HUES64 (cell line): ENCODE measurements around the gene SHC3.

Experiments used
- H3K27ac ChIP-seq: 2 replicates; pipeline ENCODE4 v1.7.0; 2013; ENCODE audit warnings: low read depth, low read length, inconsistent platforms
- H3K27me3 ChIP-seq: 2 replicates; pipeline ENCODE4 v1.6.1; 2013; ENCODE audit warnings: mild to moderate bottlenecking, low read length; ENCODE audit not compliant: insufficient read depth
- H3K36me3 ChIP-seq: 2 replicates; pipeline ENCODE4 v1.6.1; 2013; ENCODE audit warnings: mild to moderate bottlenecking, low read length; ENCODE audit not compliant: insufficient read depth
- H3K4me1 ChIP-seq: 2 replicates; pipeline ENCODE4 v1.6.1; 2013; ENCODE audit warnings: mild to moderate bottlenecking, low read length, moderate library complexity; ENCODE audit not compliant: insufficient read depth
- H3K4me3 ChIP-seq: 2 replicates; pipeline ENCODE4 v1.5.1; 2013; ENCODE audit warnings: mild to moderate bottlenecking, low read length, moderate library complexity
- H3K9ac ChIP-seq: 2 replicates; pipeline ENCODE4 v1.6.1; 2013; ENCODE audit warnings: mild to moderate bottlenecking, low read depth, low read length
- H3K9me3 ChIP-seq: 2 replicates; pipeline ENCODE4 v1.6.1; 2013; ENCODE audit warnings: low read depth, low read length; ENCODE audit not compliant: insufficient read depth
- WGBS: fragments of 150-250, 120-280 bp; methylation state at CpG from one replicate; pipeline ENCODE4 v1.1.7; 2013; ENCODE audit warnings: missing lambda C conversion rate; 5-methylcytosine and 5-hydroxymethylcytosine counted together

Gene SHC3

GRCh38 chr9:88980740-88981203 is 197.8 kb downstream of the SHC3 start:
- Histone ChIP-seq H3K9ac (no peak overlapping the region), H3K4me3 (no peak overlapping the region), H3K27ac (no peak overlapping the region), H3K4me1 (no peaks in the 10 kb centered on the region), H3K36me3 (no peaks in the 10 kb centered on the region), H3K9me3 (peaks cover 22% of the 10 kb centered on the region), H3K27me3 (no peaks in the 10 kb centered on the region)
- 92% methylated on average over 1 of the region's 1 CpG for WGBS

- Histone ChIP-seq H3K4me1 (no peaks in the 10 kb centered on the region), H3K9ac (no peak overlapping the region), H3K36me3 (no peaks in the 10 kb centered on the region), H3K9me3 (peaks cover 22% of the 10 kb centered on the region), H3K27me3 (no peaks in the 10 kb centered on the region), H3K4me3 (no peak overlapping the region), H3K27ac (no peak overlapping the region)
- WGBS: 88% methylated on average over 2 of the region's 2 CpGs
Measured at GRCh38 chr9:88979791-88980190, 198.8 kb downstream of the SHC3 start.

DNA sequence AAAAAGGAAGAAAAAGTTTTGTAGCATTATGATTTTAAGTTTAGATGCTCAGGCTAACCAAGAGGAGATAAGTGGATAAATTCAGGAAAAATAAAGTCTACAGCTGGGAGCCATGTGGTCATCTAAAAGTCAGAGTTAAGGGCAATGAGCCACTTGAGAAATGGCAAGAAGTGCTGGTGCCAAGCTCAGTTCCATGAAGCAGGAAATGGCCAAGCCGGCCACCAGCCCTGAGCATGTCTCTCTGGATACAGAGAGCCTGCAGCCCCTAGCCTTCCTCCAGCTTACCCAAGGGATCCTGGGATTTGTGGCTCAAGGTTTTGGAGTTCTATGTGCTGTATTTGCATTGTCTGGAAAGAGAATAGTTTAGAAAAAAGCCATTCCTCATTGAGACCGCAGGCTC is 199.6 kb downstream of the SHC3 start:
- Histone ChIP-seq H3K9me3 (peaks cover 22% of the 10 kb centered on the region), H3K27ac (no peak overlapping the region), H3K27me3 (no peaks in the 10 kb centered on the region), H3K4me3 (no peak overlapping the region), H3K36me3 (no peaks in the 10 kb centered on the region), H3K4me1 (no peaks in the 10 kb centered on the region), H3K9ac (no peak overlapping the region)
- WGBS: 97% methylated on average over 2 of the region's 2 CpGs

GRCh38 chr9:88978034-88978433 is 200.6 kb downstream of the SHC3 start:
- Histone ChIP-seq H3K9me3 (peaks cover 22% of the 10 kb centered on the region), H3K27me3 (no peaks in the 10 kb centered on the region), H3K9ac (no peak overlapping the region), H3K27ac (no peak overlapping the region), H3K4me1 (no peaks in the 10 kb centered on the region), H3K36me3 (no peaks in the 10 kb centered on the region), H3K4me3 (no peak overlapping the region)
- WGBS: 92% methylated on average over 5 of the region's 5 CpGs

DNA sequence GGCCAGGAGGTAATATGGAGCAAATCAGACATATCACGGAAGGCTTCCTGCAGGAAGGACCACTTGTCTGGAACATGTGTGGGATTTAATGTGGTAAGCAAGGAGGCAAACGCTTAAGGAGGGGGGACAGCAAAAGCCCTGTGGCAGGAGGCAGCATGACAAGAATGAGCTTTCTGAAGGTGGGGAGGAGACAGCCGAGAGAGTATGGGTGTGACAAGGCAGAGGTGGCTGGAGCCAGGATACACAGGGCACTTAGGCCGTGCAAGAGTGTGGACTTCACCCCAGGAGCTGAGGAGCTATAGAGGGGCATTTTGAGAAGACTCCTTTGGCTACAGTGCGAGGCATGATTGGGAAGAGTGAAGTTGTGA is 201.7 kb downstream of the SHC3 start:
- Histone ChIP-seq H3K9ac (no peak overlapping the region), H3K9me3 (peaks cover 20% of the 10 kb centered on the region), H3K27me3 (no peaks in the 10 kb centered on the region), H3K27ac (no peak overlapping the region), H3K4me3 (no peak overlapping the region), H3K4me1 (no peaks in the 10 kb centered on the region), H3K36me3 (no peaks in the 10 kb centered on the region)
- 92% methylated on average over 5 of the region's 5 CpGs for WGBS

GRCh38 chr9:88975966-88976889 is 202.4 kb downstream of the SHC3 start:
- H3K9ac ChIP-seq: no peak overlapping the region
- peaks cover 15% of the 10 kb centered on the region for H3K9me3 ChIP-seq
- no peaks in the 10 kb centered on the region for H3K36me3 ChIP-seq
- no peak overlapping the region for H3K27ac ChIP-seq
- 83% methylated on average over 8 of the region's 8 CpGs for WGBS
- no peaks in the 10 kb centered on the region for H3K4me1 ChIP-seq
- H3K4me3 ChIP-seq: no peak overlapping the region
- no peaks in the 10 kb centered on the region for H3K27me3 ChIP-seq

GRCh38 chr9:88974641-88975040 is 204.0 kb downstream of the SHC3 start:
- H3K9me3 ChIP-seq: peaks cover 2% of the 10 kb centered on the region
- H3K9ac ChIP-seq: no peak overlapping the region
- H3K36me3 ChIP-seq: no peaks in the 10 kb centered on the region
- no peak overlapping the region for H3K27ac ChIP-seq
- H3K4me3 ChIP-seq: no peak overlapping the region
- H3K4me1 ChIP-seq: 0 out of 2 replicates have a peak, but pooled peaks cover under 1% of the 10 kb centered on the region
- 88% methylated on average over 7 of the region's 7 CpGs for WGBS
- H3K27me3 ChIP-seq: no peaks in the 10 kb centered on the region

DNA sequence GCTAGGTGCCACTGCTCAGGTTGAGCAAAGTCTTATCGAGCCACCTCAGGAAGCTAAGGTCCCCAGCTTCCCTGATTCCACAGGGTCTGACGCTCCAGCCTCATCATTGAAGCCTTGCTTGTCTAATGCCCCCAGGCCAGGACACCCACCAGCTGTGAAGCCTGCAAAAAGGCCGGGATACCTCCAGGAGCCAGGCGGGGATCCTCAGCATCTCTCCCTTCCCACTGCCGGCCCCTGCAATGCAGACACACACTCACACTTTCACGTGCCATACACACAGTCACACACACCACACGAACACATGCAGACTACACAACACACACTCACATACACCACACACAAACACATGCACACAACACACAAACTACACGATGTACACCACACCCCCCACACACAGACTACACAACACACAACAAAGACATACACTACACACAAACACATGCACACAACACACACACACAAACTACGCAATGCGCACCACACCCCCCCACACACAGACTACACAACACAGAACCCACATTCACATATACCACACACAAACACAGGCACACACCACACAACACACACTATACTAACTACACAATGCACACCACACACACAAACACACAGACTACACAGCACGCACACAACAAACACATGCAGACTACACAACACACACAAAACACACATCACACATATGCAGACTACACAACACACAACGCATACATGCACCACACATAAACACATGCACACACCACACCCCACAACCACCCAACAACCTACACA is 205.2 kb downstream of the SHC3 start:
- H3K4me3 ChIP-seq: no peak overlapping the region
- 0 out of 2 replicates have a peak, but pooled peaks cover 4% of the 10 kb centered on the region for H3K4me1 ChIP-seq
- no peaks in the 10 kb centered on the region for H3K27me3 ChIP-seq
- 84% methylated on average over 12 of the region's 12 CpGs for WGBS
- no peak overlapping the region for H3K27ac ChIP-seq
- H3K9me3 ChIP-seq: no peaks in the 10 kb centered on the region
- H3K9ac ChIP-seq: no peak overlapping the region
- H3K36me3 ChIP-seq: no peaks in the 10 kb centered on the region

DNA sequence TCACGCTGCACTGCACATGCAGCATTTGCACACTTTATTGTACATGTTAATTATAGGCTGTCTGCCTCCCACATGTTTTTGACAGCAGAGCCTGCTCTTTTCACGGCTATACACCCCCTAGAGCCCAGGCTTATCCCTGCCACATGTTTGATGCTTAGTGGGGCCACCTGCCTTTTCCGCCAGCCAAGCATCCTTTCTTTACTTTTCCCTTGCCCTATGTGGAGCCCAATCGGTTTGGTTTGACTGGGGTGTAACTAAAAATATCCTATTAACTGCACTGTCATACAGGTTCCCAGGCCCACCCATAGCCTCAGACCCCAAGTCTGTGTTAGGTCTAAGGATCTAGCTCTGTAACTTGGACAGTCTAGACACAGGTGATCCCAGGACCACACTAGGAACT is 206.2 kb downstream of the SHC3 start:
- Histone ChIP-seq H3K27ac (no peak overlapping the region), H3K4me3 (no peak overlapping the region), H3K9ac (no peak overlapping the region), H3K36me3 (no peaks in the 10 kb centered on the region), H3K9me3 (no peaks in the 10 kb centered on the region), H3K4me1 (0 out of 2 replicates have a peak, but pooled peaks cover 4% of the 10 kb centered on the region), H3K27me3 (no peaks in the 10 kb centered on the region)
- 80% methylated on average over 4 of the region's 4 CpGs for WGBS

DNA sequence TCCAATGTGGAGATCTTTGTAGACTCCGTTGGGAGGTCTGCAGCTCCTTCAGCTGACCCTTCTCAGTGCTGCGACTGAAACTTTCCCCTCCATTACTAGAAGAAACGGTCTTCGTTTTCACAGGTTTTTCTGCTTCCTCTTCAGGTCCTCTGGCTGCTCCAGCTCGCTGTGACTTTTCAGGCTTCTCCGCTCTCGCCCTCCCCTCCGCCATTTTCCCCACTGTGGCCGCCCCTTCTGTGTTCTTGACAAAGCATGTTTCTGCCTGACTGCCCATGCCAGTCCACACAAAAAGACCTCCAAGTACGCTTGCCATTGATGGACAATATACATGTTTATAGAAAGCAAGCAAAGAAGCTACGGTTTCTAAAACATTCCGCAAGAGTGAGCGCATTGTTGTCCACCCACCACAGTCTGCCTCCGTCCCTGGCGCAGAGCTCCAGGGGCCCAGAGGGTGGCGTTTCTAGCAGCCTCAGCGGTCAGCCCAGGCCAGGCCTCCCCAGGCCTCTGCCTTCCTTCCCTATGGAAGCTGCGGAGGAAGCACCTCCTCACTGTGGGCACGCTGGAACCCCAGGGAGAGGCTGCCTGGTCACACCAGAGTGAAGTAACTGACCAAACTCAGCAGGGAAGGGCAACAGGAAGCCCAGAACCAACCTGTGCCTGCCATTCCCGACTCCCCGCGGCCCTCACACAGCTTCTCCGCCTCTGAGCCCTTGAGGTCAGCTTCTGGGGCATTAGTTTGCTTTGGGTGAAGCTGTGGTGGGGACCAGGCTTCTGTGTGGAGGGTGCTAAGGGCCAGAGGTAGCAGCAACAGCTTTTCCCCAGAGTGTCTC is 207.3 kb downstream of the SHC3 start:
- 0 out of 2 replicates have a peak, but pooled peaks cover 4% of the 10 kb centered on the region for H3K4me1 ChIP-seq
- H3K9me3 ChIP-seq: no peaks in the 10 kb centered on the region
- H3K9ac ChIP-seq: no peak overlapping the region
- no peak overlapping the region for H3K4me3 ChIP-seq
- WGBS: 89% methylated on average over 23 of the region's 23 CpGs
- no peaks in the 10 kb centered on the region for H3K36me3 ChIP-seq
- H3K27me3 ChIP-seq: no peaks in the 10 kb centered on the region
- no peak overlapping the region for H3K27ac ChIP-seq
